ENCODE measurements around the gene KLHL24.
"Not testable (repeated sequence)": the region's sequence is repeated elsewhere in the genome, so short reads cannot be mapped to it uniquely, and the experiment has no call there.

GRCh38 chr3:183632725-183633124 lies 2.7 kb upstream of the KLHL24 start:
- not testable (repeated sequence) for TF ChIP-seq CTCF (conservative IDR thresholded peaks at IDR 0.05; ENCODE audit: low read depth, low read length); MXI1 (IDR thresholded peaks at IDR 0.05; ENCODE audit: borderline replicate concordance, low read depth, low read length)
